ENCODE results near the gene HDLBP.

DNA sequence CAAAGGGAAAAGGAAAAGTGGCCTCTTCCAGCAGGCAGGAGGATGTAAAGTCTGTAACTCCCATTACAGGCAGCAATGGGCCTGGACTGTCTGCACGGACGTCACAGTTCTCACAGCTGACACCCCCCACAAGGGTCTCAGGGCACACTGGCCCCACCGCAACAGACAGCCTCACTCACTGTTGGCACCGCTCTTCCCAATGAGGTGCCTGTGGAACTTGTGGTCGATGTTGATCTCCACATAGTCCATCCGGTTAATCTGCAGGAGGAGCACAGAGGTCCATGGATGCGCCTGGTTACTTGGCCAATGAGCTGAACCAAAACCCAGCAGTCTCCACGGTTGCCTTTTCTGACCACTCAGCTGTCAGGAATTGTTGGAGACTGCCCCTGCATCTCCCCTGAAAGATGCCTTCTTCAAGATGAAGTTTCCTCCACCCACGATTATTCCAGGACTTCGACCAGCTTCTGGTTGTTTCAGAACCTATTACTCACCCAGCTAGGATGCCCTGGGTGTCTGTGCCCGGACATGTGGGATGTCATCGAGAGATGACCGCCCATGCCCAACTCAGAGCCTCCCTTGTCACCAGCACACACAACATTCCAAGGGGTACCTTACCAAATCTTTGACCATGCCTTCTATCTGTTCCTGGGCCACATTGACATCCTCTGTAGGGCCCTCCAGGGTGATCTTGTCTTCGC lies 62.5 kb downstream of the HDLBP start:
- TF ChIP-seq TAF1 (IDR thresholded peaks at IDR 0.05; ENCODE audit: borderline replicate concordance, insufficient read depth, low read length), result no peak
- TF ChIP-seq POLR2AphosphoS5 (IDR thresholded peaks at IDR 0.05; ENCODE audit: low read depth, low read length), result no peak
- TF ChIP-seq, protein P1, sequence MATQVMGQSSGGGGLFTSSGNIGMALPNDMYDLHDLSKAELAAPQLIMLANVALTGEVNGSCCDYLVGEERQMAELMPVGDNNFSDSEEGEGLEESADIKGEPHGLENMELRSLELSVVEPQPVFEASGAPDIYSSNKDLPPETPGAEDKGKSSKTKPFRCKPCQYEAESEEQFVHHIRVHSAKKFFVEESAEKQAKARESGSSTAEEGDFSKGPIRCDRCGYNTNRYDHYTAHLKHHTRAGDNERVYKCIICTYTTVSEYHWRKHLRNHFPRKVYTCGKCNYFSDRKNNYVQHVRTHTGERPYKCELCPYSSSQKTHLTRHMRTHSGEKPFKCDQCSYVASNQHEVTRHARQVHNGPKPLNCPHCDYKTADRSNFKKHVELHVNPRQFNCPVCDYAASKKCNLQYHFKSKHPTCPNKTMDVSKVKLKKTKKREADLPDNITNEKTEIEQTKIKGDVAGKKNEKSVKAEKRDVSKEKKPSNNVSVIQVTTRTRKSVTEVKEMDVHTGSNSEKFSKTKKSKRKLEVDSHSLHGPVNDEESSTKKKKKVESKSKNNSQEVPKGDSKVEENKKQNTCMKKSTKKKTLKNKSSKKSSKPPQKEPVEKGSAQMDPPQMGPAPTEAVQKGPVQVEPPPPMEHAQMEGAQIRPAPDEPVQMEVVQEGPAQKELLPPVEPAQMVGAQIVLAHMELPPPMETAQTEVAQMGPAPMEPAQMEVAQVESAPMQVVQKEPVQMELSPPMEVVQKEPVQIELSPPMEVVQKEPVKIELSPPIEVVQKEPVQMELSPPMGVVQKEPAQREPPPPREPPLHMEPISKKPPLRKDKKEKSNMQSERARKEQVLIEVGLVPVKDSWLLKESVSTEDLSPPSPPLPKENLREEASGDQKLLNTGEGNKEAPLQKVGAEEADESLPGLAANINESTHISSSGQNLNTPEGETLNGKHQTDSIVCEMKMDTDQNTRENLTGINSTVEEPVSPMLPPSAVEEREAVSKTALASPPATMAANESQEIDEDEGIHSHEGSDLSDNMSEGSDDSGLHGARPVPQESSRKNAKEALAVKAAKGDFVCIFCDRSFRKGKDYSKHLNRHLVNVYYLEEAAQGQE (IDR thresholded peaks at IDR 0.05; ENCODE audit: insufficient read depth in 1 of 2, low read depth in 2 of 2, low read length in 2 of 2), result no peak
- TF ChIP-seq FOXP2 (optimal IDR thresholded peaks at IDR 0.05; ENCODE audit: borderline replicate concordance, extremely low read depth, extremely low read length, insufficient read depth), result no peak

Data from PFSK-1 (cell line).